ENCODE results near the gene LRRC8C.

DNA sequence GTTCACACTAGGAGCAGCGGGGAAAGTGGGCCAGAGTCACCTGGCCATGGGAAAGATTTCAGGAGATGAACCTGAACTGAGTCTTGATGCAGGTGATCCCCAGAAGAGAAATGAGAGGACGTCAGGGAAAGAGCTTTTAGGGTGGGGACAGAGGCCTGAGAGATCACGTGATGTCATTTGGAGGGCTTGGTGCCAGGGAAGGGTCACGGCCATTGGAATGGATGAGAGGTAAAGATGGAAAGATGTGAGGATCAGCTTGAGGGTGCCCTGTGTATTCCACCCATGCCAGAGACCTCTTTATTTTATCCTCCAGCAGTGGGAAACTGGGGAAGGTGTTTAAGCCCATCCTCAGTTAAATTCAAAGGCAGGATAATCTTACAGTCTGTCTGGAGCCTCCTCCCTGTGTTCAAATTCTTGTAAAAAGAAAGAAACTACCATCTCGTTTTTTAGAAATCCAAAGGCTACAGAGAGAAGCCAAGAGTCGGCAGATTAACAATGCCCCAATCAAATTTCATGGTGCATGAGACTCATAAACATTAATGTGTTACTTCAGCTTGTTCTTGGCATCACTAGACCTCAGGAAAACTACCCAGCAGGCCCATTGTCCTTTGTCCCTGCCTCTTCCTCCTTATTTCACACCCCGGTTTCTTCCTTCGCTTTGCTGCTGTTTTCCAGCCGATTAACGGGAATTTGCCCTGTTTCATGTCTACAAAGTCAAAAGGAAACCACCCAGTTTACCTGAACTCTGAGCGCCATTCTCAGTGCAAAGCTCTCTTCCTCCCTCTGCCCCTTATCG, 94.8 kb downstream of the LRRC8C start:
- TF ChIP-seq, protein P1, sequence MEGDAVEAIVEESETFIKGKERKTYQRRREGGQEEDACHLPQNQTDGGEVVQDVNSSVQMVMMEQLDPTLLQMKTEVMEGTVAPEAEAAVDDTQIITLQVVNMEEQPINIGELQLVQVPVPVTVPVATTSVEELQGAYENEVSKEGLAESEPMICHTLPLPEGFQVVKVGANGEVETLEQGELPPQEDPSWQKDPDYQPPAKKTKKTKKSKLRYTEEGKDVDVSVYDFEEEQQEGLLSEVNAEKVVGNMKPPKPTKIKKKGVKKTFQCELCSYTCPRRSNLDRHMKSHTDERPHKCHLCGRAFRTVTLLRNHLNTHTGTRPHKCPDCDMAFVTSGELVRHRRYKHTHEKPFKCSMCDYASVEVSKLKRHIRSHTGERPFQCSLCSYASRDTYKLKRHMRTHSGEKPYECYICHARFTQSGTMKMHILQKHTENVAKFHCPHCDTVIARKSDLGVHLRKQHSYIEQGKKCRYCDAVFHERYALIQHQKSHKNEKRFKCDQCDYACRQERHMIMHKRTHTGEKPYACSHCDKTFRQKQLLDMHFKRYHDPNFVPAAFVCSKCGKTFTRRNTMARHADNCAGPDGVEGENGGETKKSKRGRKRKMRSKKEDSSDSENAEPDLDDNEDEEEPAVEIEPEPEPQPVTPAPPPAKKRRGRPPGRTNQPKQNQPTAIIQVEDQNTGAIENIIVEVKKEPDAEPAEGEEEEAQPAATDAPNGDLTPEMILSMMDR (IDR thresholded peaks at IDR 0.05), result no peak
- TF ChIP-seq EZH2 (IDR thresholded peaks at IDR 0.05; ENCODE audit: borderline replicate concordance, insufficient read depth, low read depth, low read length, poor library complexity, severe bottlenecking), result no peak
